ENCODE data around the gene OR2A25.

- TF ChIP-seq, protein P1, sequence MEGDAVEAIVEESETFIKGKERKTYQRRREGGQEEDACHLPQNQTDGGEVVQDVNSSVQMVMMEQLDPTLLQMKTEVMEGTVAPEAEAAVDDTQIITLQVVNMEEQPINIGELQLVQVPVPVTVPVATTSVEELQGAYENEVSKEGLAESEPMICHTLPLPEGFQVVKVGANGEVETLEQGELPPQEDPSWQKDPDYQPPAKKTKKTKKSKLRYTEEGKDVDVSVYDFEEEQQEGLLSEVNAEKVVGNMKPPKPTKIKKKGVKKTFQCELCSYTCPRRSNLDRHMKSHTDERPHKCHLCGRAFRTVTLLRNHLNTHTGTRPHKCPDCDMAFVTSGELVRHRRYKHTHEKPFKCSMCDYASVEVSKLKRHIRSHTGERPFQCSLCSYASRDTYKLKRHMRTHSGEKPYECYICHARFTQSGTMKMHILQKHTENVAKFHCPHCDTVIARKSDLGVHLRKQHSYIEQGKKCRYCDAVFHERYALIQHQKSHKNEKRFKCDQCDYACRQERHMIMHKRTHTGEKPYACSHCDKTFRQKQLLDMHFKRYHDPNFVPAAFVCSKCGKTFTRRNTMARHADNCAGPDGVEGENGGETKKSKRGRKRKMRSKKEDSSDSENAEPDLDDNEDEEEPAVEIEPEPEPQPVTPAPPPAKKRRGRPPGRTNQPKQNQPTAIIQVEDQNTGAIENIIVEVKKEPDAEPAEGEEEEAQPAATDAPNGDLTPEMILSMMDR (IDR thresholded peaks at IDR 0.05) = no peak
- no peak for TF ChIP-seq POLR2A (IDR thresholded peaks at IDR 0.05)
- no peak for TF ChIP-seq EP300 (IDR thresholded peaks at IDR 0.05)
Measured at GRCh38 chr7:144032985-144033709, 36.5 kb upstream of the OR2A25 start.
